ENCODE measurements around the gene OTOA.

Gene OTOA

GRCh38 chr16:21663889-21664647, at the start of gene OTOA:
Gene OTOA (plus strand): TSS chr16:21663968. CDS start chr16:21678515, 14,547 bp downstream.
- no peaks in the 10 kb centered on the region for H3K36me3 ChIP-seq (ENCODE audit: insufficient read depth, low read length)
- no peak within 1 kb of the TSS; the same call in 1 of the 2 replicates for H3K9ac ChIP-seq (ENCODE audit: low read length)
- H2AFZ ChIP-seq (ENCODE audit: low read length), result no peak within 1 kb of the TSS
- H3K9me2 ChIP-seq (ENCODE audit: low read depth, low read length), result no peaks in the 10 kb centered on the region
- H3K79me2 ChIP-seq (ENCODE audit: insufficient read depth, low read length), result no peaks in the 10 kb centered on the region
- H3K9me3 ChIP-seq (ENCODE audit: low read length), result no peaks in the 10 kb centered on the region
- TF ChIP-seq EZH2 (IDR thresholded peaks at IDR 0.05; ENCODE audit: borderline replicate concordance, low read length) (no peak), CTCF (IDR thresholded peaks at IDR 0.05; ENCODE audit: low read length) (no peak)
- H3F3A ChIP-seq (ENCODE audit: insufficient read depth, low read length), result no peaks in the 10 kb centered on the region
- no peaks in the 10 kb centered on the region for H4K20me1 ChIP-seq (ENCODE audit: insufficient read depth, low read length)
- H3K4me1 ChIP-seq (ENCODE audit: insufficient read depth, low read length, severe bottlenecking), result peaks cover 13% of the 10 kb centered on the region
- H3K4me2 ChIP-seq (ENCODE audit: low read length), result peak within 1 kb of the TSS; percentile 76
- peak within 1 kb of the TSS; percentile 50 for H3K4me3 ChIP-seq (ENCODE audit: low read depth, low read length, poor library complexity, severe bottlenecking)
- H3K27me3 ChIP-seq (ENCODE audit: insufficient read depth, low read length), result no peaks in the 10 kb centered on the region
- H3K27ac ChIP-seq (ENCODE audit: low read depth, low read length, poor library complexity, severe bottlenecking), result no peak within 1 kb of the TSS

- TF ChIP-seq EZH2 (IDR thresholded peaks at IDR 0.05; ENCODE audit: borderline replicate concordance, low read length) (no peak), CTCF (IDR thresholded peaks at IDR 0.05; ENCODE audit: low read length) (peak; percentile 38; the same call in 1 of the 2 replicates)
- H4K20me1 ChIP-seq (ENCODE audit: insufficient read depth, low read length), result no peaks in the 10 kb centered on the region
- H3K4me3 ChIP-seq (ENCODE audit: low read depth, low read length, poor library complexity, severe bottlenecking), result no peak overlapping the region
Measured at GRCh38 chr16:21614896-21615295, 48.9 kb upstream of the OTOA start.

GRCh38 chr16:21617607-21618006, 46.2 kb upstream of the OTOA start:
- no peaks in the 10 kb centered on the region for H3K9me2 ChIP-seq (ENCODE audit: low read depth, low read length)
- no peak overlapping the region for H3K9ac ChIP-seq (ENCODE audit: low read length)
- no peaks in the 10 kb centered on the region for H3K27me3 ChIP-seq (ENCODE audit: insufficient read depth, low read length)
- peaks cover 14% of the 10 kb centered on the region for H3K79me2 ChIP-seq (ENCODE audit: insufficient read depth, low read length)
- H2AFZ ChIP-seq (ENCODE audit: low read length), result no peak overlapping the region
- no peak overlapping the region for H3K4me3 ChIP-seq (ENCODE audit: low read depth, low read length, poor library complexity, severe bottlenecking)
- no peaks in the 10 kb centered on the region for H3K9me3 ChIP-seq (ENCODE audit: low read length)
- peaks cover 10% of the 10 kb centered on the region for H3K4me1 ChIP-seq (ENCODE audit: insufficient read depth, low read length, severe bottlenecking)
- no peaks in the 10 kb centered on the region for H4K20me1 ChIP-seq (ENCODE audit: insufficient read depth, low read length)
- H3K27ac ChIP-seq (ENCODE audit: low read depth, low read length, poor library complexity, severe bottlenecking), result no peak overlapping the region
- H3K36me3 ChIP-seq (ENCODE audit: insufficient read depth, low read length), result peaks cover 55% of the 10 kb centered on the region; the same call in 1 of the 2 replicates
- no peak overlapping the region for H3K4me2 ChIP-seq (ENCODE audit: low read length)
- no peaks in the 10 kb centered on the region for H3F3A ChIP-seq (ENCODE audit: insufficient read depth, low read length)
- no peak for TF ChIP-seq CTCF (IDR thresholded peaks at IDR 0.05; ENCODE audit: low read length)

More at GRCh38 chr16:21614896-21615295, 48.9 kb upstream of the OTOA start:
- H3K4me2 ChIP-seq (ENCODE audit: low read length), result no peak overlapping the region
- H3K36me3 ChIP-seq (ENCODE audit: insufficient read depth, low read length), result peaks cover 45% of the 10 kb centered on the region; the same call in 1 of the 2 replicates
- no peaks in the 10 kb centered on the region for H3K27me3 ChIP-seq (ENCODE audit: insufficient read depth, low read length)
- H3K9ac ChIP-seq (ENCODE audit: low read length), result no peak overlapping the region
- H3K27ac ChIP-seq (ENCODE audit: low read depth, low read length, poor library complexity, severe bottlenecking), result no peak overlapping the region
- H2AFZ ChIP-seq (ENCODE audit: low read length), result no peak overlapping the region
- H3K9me3 ChIP-seq (ENCODE audit: low read length), result no peaks in the 10 kb centered on the region
- H3F3A ChIP-seq (ENCODE audit: insufficient read depth, low read length), result no peaks in the 10 kb centered on the region
- H3K9me2 ChIP-seq (ENCODE audit: low read depth, low read length), result no peaks in the 10 kb centered on the region
- H3K79me2 ChIP-seq (ENCODE audit: insufficient read depth, low read length), result peaks cover 41% of the 10 kb centered on the region
- H3K4me1 ChIP-seq (ENCODE audit: insufficient read depth, low read length, severe bottlenecking), result peaks cover 37% of the 10 kb centered on the region

All from OCI-LY1 (cell line).